ENCODE data around the gene OGA.
"Not testable (repeated sequence)": the region's sequence is repeated elsewhere in the genome, so short reads cannot be mapped to it uniquely, and the experiment has no call there.

Gene OGA

GRCh38 chr10:101797403-101798059 is 20.7 kb downstream of the OGA start:
- H3K4me3 ChIP-seq (ENCODE audit: low read depth, low read length), result no peak overlapping the region
- TF ChIP-seq, protein P1, sequence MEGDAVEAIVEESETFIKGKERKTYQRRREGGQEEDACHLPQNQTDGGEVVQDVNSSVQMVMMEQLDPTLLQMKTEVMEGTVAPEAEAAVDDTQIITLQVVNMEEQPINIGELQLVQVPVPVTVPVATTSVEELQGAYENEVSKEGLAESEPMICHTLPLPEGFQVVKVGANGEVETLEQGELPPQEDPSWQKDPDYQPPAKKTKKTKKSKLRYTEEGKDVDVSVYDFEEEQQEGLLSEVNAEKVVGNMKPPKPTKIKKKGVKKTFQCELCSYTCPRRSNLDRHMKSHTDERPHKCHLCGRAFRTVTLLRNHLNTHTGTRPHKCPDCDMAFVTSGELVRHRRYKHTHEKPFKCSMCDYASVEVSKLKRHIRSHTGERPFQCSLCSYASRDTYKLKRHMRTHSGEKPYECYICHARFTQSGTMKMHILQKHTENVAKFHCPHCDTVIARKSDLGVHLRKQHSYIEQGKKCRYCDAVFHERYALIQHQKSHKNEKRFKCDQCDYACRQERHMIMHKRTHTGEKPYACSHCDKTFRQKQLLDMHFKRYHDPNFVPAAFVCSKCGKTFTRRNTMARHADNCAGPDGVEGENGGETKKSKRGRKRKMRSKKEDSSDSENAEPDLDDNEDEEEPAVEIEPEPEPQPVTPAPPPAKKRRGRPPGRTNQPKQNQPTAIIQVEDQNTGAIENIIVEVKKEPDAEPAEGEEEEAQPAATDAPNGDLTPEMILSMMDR (IDR thresholded peaks at IDR 0.05; ENCODE audit: low read depth, low read length), result no peak

- no peak overlapping the region for H3K4me3 ChIP-seq (ENCODE audit: low read depth, low read length)
- TF ChIP-seq, protein P1 (IDR thresholded peaks at IDR 0.05; ENCODE audit: low read depth, low read length), result no peak
Observed at GRCh38 chr10:101793526-101793925, 24.7 kb downstream of the OGA start.

- TF ChIP-seq, protein P1 (IDR thresholded peaks at IDR 0.05; ENCODE audit: low read depth, low read length), result no peak
- no peak overlapping the region for H3K4me3 ChIP-seq (ENCODE audit: low read depth, low read length)
Observed at GRCh38 chr10:101789686-101790085, 28.6 kb downstream of the OGA start.

- H3K4me3 ChIP-seq (ENCODE audit: low read depth, low read length), result not testable (repeated sequence)
Observed at GRCh38 chr10:101789231-101789630, 29.0 kb downstream of the OGA start.

- TF ChIP-seq, protein P1 (IDR thresholded peaks at IDR 0.05; ENCODE audit: low read depth, low read length), result no peak
- no peak overlapping the region for H3K4me3 ChIP-seq (ENCODE audit: low read depth, low read length)
Observed at GRCh38 chr10:101785801-101786200, 32.4 kb downstream of the OGA start.

DNA sequence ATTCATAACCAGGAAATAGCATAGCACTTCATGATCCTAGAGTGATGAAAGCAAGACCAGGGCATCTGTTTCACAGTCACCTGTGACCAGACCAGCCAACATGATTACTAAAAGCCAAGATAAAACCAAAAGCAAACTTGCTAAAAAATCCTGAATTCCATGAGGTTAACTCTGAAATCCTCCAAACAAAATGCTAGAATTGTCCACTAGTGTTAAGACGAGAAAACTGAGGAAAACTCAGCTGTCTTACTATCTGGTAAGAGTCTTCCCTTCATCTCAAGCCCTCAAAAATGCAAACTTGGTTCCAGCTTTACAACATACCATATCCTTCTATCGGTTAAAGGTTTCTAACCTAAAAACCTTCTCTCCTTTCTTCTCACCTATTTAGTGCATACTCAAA is 33.7 kb downstream of the OGA start:
- TF ChIP-seq, protein P1 (IDR thresholded peaks at IDR 0.05; ENCODE audit: low read depth, low read length), result no peak
- H3K4me3 ChIP-seq (ENCODE audit: low read depth, low read length), result no peak overlapping the region

- TF ChIP-seq, protein P1 (IDR thresholded peaks at IDR 0.05; ENCODE audit: low read depth, low read length), result no peak
- H3K4me3 ChIP-seq (ENCODE audit: low read depth, low read length), result peak overlapping the region; percentile 93
Observed at GRCh38 chr10:101783736-101784118, 34.5 kb downstream of the OGA start.

Data from WI38 (cell line).